ENCODE data around the gene KDM4C. TPM values are rescaled to one million over a fixed set of nuclear protein-coding genes. Genes with fewer than 3 reads are reported as not detected.

Gene KDM4C
- total and polyA plus RNA-seq, 2 experiments from 2014 or later, result 14.3 to 20.6 TPM

DNA sequence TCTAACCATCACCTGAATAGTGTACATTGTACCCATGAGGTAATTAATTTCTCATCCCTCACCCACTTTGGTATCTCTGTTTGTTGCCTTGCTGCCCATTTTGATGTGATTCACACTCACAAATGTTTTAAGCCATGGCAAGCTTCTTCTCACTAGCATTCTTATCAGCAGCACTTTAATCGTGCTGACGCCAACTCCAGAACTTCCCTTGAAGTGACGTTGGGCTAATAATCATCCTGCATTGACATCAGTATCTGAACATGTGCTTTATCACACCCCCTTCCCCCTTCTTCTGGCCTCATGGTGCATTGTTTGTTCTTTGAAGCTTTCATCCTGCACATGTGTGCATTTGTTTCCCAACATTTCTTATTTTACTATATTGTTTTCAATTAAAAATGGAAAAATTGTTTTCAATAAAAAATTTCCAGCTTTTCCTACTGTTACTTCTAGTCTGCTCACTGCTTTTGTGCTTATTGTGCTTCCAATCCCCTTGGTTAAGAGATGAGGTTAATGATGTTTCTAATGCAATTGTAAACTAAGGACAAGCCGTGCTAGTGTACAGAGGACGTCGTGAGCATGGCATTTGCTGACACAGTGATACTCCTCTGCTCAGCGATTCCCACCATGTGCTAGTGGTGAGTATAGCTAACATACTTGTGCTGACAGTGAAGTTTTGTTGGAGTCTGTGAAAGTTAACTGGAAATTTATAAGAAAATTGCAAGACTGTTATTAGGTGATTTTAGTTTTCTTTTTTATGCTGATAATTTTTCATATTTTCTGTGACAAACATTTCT lies 238.5 kb downstream of the KDM4C start:
- Histone ChIP-seq H3K4me1 (ENCODE audit: insufficient read depth) (peaks cover 13% of the 10 kb centered on the region; the same call in 1 of the 2 replicates), H3K27ac (no peak overlapping the region), H2AFZ (no peak overlapping the region), H3K9ac (no peak overlapping the region), H3K36me3 (ENCODE audit: low read depth) (no peaks in the 10 kb centered on the region; the same call in 1 of the 2 replicates), H3K9me2 (ENCODE audit: insufficient read depth) (no peaks in the 10 kb centered on the region), H3K4me2 (ENCODE audit: unreplicated experiment) (no peak overlapping the region), H4K20me1 (ENCODE audit: insufficient read depth) (no peaks in the 10 kb centered on the region), H3K79me2 (ENCODE audit: insufficient read depth) (no peaks in the 10 kb centered on the region), H3K4me3 (no peak overlapping the region), H3K27me3 (replicated peaks; ENCODE audit: insufficient read depth) (no peaks in the 10 kb centered on the region), H3F3A (ENCODE audit: insufficient read depth) (peaks cover 6% of the 10 kb centered on the region; the same call in 1 of the 2 replicates), H3K9me3 (ENCODE audit: low read depth) (no peaks in the 10 kb centered on the region)
- WGBS, 2 experiments (ENCODE audit: low coverage in 1 of 2, low lambda C conversion rate in 2 of 2, missing lambda C conversion rate in 2 of 2), result 89 to 98% methylated on average over 7 of the region's 7 CpGs
- DNase-seq, result no peak
- in situ Hi-C loops (cut with MboI), result no loop called here
- TF ChIP-seq EZH2phosphoT487 (IDR thresholded peaks at IDR 0.05; ENCODE audit: insufficient read depth, low read depth) (no peak), EZH2 (IDR thresholded peaks at IDR 0.05; ENCODE audit: insufficient read depth, poor library complexity, severe bottlenecking) (no peak)

- H4K20me1 ChIP-seq (ENCODE audit: insufficient read depth), result no peaks in the 10 kb centered on the region
- H3K9ac ChIP-seq, result no peak overlapping the region
- H3K36me3 ChIP-seq (ENCODE audit: low read depth), result no peaks in the 10 kb centered on the region; the same call in 1 of the 2 replicates
- H3K27me3 ChIP-seq (replicated peaks; ENCODE audit: insufficient read depth), result no peaks in the 10 kb centered on the region
- H3K9me3 ChIP-seq (ENCODE audit: low read depth), result no peaks in the 10 kb centered on the region
- no peak overlapping the region for H3K27ac ChIP-seq
- no peak overlapping the region for H3K4me3 ChIP-seq
- H3K9me2 ChIP-seq (ENCODE audit: insufficient read depth), result no peaks in the 10 kb centered on the region
- TF ChIP-seq EZH2phosphoT487 (IDR thresholded peaks at IDR 0.05; ENCODE audit: insufficient read depth, low read depth) (no peak), EZH2 (IDR thresholded peaks at IDR 0.05; ENCODE audit: insufficient read depth, poor library complexity, severe bottlenecking) (no peak)
- no peaks in the 10 kb centered on the region for H3K79me2 ChIP-seq (ENCODE audit: insufficient read depth)
- H3F3A ChIP-seq (ENCODE audit: insufficient read depth), result peaks cover 6% of the 10 kb centered on the region; the same call in 1 of the 2 replicates
- in situ Hi-C loops (cut with MboI), result no loop called here
- 84 to 96% methylated on average over 1 of the region's 1 CpG for WGBS, 2 experiments (ENCODE audit: low coverage in 1 of 2, low lambda C conversion rate in 2 of 2, missing lambda C conversion rate in 2 of 2)
- H3K4me2 ChIP-seq (ENCODE audit: unreplicated experiment), result no peak overlapping the region
- DNase-seq, result peak; percentile 61
- H3K4me1 ChIP-seq (ENCODE audit: insufficient read depth), result peaks cover 13% of the 10 kb centered on the region; the same call in 1 of the 2 replicates
- no peak overlapping the region for H2AFZ ChIP-seq
These were observed 239.6 kb downstream of the KDM4C start for GRCh38 chr9:6997330-6997729.

GRCh38 chr9:6999794-7000193 lies 242.0 kb downstream of the KDM4C start:
- Histone ChIP-seq H3K4me2 (ENCODE audit: unreplicated experiment) (no peak overlapping the region), H3K4me1 (ENCODE audit: insufficient read depth) (peaks cover 13% of the 10 kb centered on the region; the same call in 1 of the 2 replicates), H3K9ac (no peak overlapping the region), H3F3A (ENCODE audit: insufficient read depth) (peaks cover 6% of the 10 kb centered on the region; the same call in 1 of the 2 replicates), H3K9me3 (ENCODE audit: low read depth) (no peaks in the 10 kb centered on the region), H3K79me2 (ENCODE audit: insufficient read depth) (no peaks in the 10 kb centered on the region), H3K36me3 (ENCODE audit: low read depth) (no peaks in the 10 kb centered on the region; the same call in 1 of the 2 replicates), H2AFZ (no peak overlapping the region), H3K27me3 (replicated peaks; ENCODE audit: insufficient read depth) (no peaks in the 10 kb centered on the region), H4K20me1 (ENCODE audit: insufficient read depth) (no peaks in the 10 kb centered on the region), H3K4me3 (no peak overlapping the region), H3K27ac (no peak overlapping the region), H3K9me2 (ENCODE audit: insufficient read depth) (no peaks in the 10 kb centered on the region)
- no peak for TF ChIP-seq EZH2phosphoT487 (IDR thresholded peaks at IDR 0.05; ENCODE audit: insufficient read depth, low read depth)
- TF ChIP-seq EZH2 (IDR thresholded peaks at IDR 0.05; ENCODE audit: insufficient read depth, poor library complexity, severe bottlenecking), result no peak
- WGBS, 2 experiments (ENCODE audit: low coverage in 1 of 2, low lambda C conversion rate in 2 of 2, missing lambda C conversion rate in 2 of 2), result 80 to 82% methylated on average over 2 of the region's 2 CpGs
- in situ Hi-C loops (cut with MboI), result no loop called here
- no peak for DNase-seq

DNA sequence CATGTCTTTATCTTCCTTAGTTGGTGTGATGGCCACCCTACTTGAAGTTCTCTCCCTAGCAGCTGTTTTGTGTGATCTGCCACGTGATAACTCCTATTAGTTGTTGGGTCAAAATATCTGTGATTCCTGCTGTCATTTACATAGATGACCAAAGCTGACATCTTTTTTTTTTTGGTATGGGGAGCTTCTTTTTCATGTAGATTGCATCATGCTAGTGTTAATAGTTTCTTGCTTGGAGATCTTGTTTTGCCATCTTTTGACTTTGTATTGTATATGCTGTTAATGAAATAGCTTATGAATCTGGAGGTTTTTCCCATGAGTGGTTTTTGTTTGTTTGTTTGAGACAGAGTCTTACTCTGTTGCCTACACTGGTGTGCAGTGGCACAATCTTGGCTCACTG lies 243.8 kb downstream of the KDM4C start:
- in situ Hi-C loops (cut with MboI), result no loop called here
- Histone ChIP-seq H3K4me3 (no peak overlapping the region), H3K4me2 (ENCODE audit: unreplicated experiment) (no peak overlapping the region), H3K4me1 (ENCODE audit: insufficient read depth) (peaks cover 13% of the 10 kb centered on the region; the same call in 1 of the 2 replicates), H3F3A (ENCODE audit: insufficient read depth) (peaks cover 6% of the 10 kb centered on the region; the same call in 1 of the 2 replicates), H3K79me2 (ENCODE audit: insufficient read depth) (no peaks in the 10 kb centered on the region), H3K27me3 (replicated peaks; ENCODE audit: insufficient read depth) (no peaks in the 10 kb centered on the region), H3K36me3 (ENCODE audit: low read depth) (no peaks in the 10 kb centered on the region), H2AFZ (no peak overlapping the region), H3K9me3 (ENCODE audit: low read depth) (no peaks in the 10 kb centered on the region), H4K20me1 (ENCODE audit: insufficient read depth) (no peaks in the 10 kb centered on the region), H3K9ac (no peak overlapping the region), H3K27ac (no peak overlapping the region), H3K9me2 (ENCODE audit: insufficient read depth) (no peaks in the 10 kb centered on the region)
- WGBS, 2 experiments (ENCODE audit: low coverage in 1 of 2, low lambda C conversion rate in 2 of 2, missing lambda C conversion rate in 2 of 2), result 87 to 96% methylated on average over 1 of the region's 1 CpG
- TF ChIP-seq EZH2 (IDR thresholded peaks at IDR 0.05; ENCODE audit: insufficient read depth, poor library complexity, severe bottlenecking), result no peak
- no peak for TF ChIP-seq EZH2phosphoT487 (IDR thresholded peaks at IDR 0.05; ENCODE audit: insufficient read depth, low read depth)
- no peak for DNase-seq
